GM18508 (cell line): ENCODE measurements around the gene ZIC4.

ENCODE experiments used
- ATAC-seq: cut with Tn5 transposase; IDR thresholded peaks from one replicate; pipeline ENCODE4 v1.9.1; 2021; ENCODE audit warnings: moderate number of reproducible peaks; ENCODE audit not compliant: insufficient read depth, unreplicated experiment

ZIC4 gene

DNA sequence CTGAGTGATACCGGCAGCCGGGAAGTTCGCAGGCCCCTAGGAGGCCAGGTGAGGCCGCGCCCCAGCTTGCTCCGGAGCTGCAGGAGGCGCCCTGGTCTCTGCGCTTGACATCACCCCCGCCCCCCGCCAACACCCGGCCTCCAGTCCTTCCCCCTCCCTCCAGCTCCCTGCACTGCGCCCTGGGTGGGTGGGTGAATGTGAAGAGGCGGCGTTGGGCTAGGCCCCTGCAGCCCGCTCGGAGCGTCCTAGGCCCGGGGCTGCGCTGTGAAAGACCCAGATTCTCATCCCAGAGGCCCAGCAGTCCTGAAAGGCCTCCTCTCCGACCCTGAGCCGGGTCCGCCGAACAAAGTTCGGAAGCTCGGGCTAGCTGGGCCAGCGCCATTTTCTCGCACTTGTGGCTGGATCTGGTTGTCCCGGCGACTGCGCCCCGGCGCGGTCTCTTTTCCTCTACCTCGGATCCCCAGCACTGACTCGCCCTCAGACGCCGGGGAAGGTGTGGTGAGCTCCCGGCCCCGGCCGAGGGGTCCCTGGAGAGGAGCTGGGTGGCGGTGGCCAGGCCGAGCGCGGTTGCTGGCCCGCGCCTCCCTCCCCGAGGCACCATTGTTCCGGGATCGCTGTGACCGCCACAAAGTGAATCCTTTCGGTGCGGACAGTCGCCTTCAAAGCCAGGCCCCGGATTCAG lies 12.9 kb downstream of the ZIC4 start:
- no peak for ATAC-seq

- ATAC-seq, result no peak
Measured at GRCh38 chr3:147392625-147392946, 13.8 kb downstream of the ZIC4 start.

- no peak for ATAC-seq
Measured at GRCh38 chr3:147391781-147392624, 14.3 kb downstream of the ZIC4 start.

DNA sequence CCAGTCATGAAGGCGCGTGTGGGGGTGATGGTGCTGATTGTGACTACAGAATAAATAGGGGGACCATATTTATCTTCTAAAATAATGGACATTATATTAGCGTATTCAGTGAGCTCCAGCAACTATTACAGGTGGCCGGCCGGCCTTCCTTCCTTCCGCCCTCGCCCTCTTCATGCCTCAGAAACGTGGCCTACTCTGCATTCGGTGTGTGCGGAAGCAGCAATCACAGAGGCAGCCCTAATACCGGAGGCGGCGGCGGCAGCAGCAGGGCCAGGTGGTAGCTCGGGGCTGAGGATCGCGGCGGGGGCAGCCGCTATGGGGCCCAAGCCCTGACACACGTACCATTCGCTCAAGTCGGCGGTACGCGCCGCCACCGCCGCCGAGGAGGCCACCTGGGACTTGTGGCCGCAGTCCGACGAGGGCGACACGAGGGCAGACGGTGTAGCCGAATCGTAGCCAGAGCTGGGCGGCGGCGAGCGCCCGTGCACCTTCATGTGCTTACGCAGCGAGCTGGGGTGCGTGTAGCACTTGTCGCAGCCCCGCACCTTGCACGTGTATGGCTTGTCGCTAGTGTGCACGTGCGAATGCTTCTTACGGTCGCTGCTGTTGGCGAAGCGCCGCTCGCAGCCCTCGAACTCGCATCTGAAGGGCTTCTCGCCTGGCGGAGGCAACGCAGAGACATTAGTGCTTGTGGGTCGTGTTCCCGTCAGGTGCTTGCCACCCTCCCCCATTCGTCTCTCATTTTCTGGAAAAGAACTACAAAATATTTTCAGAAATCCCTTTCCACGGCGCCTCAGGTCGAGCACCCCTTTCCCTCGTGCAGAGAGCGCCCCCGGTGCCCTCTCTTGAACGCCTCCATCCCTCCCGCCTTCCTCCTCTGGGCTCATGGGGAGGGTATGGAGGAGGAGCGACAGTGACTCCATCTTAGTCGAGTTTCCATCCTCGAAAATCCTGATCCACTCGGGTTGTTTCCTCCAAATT lies 15.5 kb downstream of the ZIC4 start:
- ATAC-seq, result no peak

- no peak for ATAC-seq
Measured at GRCh38 chr3:147389717-147390116, 16.6 kb downstream of the ZIC4 start.

DNA sequence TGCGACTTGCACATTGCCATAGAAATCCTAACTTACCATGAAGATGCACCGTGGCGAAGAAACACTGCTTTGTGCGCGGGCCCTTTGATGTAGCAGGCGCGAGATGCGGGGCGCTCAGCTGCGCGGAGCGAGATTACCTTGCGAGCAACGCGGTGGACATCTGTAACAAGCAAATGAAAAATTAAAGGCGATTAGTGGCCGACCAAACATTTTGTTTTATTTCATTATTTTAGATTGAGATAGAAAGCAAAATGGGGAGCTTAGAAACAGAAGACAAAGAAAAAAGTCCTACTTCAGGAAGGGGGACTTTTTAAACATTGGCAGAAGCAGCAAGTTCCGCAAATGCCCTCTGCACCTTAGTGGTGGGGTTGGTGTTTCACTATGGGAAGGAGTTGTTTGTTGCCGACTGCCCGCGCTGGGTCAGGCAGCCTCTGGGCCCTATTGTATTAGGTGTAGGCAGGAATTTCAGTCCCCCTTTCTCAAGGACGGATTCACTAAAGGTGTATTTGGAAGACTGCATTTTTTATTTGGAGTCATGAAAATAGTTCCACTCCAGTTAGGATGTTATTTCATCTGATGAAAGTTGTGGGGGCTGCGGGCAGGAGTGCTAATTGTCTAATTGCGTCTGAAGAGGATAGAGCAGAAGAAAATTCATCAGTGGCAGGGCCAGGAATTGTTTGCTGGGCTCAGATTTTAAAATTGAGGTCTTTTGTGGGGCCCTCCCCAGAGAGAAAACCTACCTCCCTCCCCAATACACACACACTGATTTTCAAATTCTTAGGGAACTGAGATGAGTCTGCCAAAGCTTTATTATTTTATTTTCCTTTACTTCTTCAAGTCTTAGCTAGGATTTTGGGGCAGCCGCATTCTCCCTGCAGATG lies 17.4 kb downstream of the ZIC4 start:
- no peak for ATAC-seq

GRCh38 chr3:147387885-147388699 lies 18.3 kb downstream of the ZIC4 start:
- ATAC-seq, result no peak

GRCh38 chr3:147387291-147387884 lies 19.0 kb downstream of the ZIC4 start:
- ATAC-seq, result no peak

GRCh38 chr3:147385059-147386012 lies 21.0 kb downstream of the ZIC4 start:
- ATAC-seq, result no peak

DNA sequence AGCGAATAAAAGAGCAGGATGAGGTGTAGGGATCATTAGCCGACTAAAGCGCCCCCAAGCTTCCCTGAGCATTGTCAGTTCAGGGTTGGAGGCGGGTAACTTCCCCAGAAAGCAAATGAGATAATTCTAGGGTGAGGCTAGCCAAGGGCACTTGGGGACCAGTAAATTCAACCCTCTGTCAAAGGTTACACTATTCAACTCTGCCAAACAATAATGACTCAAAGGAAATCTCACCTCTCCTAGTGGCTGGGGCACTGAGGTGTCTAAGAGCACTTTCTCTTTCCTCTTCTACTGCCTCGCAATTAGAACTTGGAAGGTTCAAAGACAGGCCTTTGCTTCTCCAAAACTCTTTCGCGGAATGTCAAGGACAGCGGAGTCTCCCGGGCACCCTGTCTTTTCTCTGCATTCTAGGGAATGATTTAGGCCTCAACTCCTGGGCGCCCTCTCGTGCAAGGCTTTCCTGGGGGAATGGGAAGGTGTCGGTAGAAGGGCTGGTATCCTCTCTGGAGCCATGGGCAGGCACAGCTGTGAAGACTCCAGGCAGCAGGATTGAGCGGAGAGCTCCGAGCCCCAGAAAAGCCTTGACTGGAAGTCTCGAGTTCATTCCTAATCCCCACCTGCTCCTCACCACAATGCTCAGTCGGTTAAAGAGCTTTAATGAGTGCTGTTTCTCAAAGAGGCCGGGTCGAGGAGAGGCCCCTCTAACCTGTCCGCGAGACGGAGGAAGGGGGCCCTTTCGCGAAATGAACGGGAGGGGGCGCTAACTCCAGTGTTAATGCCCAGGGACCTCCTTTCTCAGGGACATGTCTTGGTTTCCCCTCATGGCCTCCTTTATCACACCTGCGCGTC lies 21.9 kb downstream of the ZIC4 start:
- ATAC-seq, result no peak

GRCh38 chr3:147383617-147384016 lies 22.7 kb downstream of the ZIC4 start:
- no peak for ATAC-seq

DNA sequence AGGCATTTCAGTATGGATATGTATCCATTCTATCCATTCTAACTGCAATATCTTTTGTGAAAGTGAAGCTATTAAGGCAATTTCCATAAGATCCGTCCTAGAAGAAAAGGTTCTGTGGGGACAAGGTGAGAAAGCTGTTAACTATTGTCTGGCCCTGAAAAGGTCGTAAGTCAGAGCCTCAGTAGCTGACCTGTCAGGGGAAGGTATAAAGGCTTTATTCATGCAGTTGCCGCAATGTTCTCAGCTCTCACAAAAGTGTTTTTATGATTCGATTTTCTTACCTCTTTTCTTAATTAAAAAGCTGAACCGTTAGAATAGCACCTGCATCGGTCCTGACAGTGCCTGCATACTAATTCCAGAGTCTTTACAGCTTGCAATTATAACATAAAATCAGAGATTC lies 24.7 kb downstream of the ZIC4 start:
- ATAC-seq, result no peak

DNA sequence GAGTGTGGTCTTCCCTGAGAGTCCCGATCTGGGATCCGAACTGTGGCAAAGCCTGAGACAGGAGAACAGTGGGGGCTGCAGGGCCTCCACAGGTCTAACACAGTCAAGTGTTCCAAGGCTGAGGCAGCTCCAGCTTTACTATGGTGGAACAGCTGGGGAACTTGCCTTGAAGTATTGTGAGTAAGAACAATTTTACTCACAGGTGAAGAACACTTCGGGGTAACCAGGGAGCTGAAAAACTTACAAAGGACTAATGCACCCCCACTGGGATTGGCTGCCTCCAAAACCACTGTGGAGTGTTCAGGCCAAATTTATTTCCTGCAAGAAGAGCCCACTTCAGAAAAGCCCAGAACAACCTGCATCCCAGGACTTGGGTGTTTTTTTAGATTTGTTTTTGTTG lies 25.4 kb downstream of the ZIC4 start:
- ATAC-seq, result no peak

- no peak for ATAC-seq
Measured at GRCh38 chr3:147380387-147380951, 25.9 kb downstream of the ZIC4 start.

GRCh38 chr3:147379651-147380050 lies 26.7 kb downstream of the ZIC4 start:
- ATAC-seq, result no peak
